ENCODE results near the gene MRPL33. TPM values are rescaled to one million over a fixed set of nuclear protein-coding genes. Genes with fewer than 3 reads are reported as not detected.
"Not testable (repeated sequence)": the region's sequence is repeated elsewhere in the genome, so short reads cannot be mapped to it uniquely, and the experiment has no call there.

Gene MRPL33
- polyA plus RNA-seq, 3 donors: 132 to 153 (median 152) TPM

- DNase-seq: no peak
Observed at GRCh38 chr2:27737676-27738348, 33.7 kb upstream of the MRPL33 start.

DNA sequence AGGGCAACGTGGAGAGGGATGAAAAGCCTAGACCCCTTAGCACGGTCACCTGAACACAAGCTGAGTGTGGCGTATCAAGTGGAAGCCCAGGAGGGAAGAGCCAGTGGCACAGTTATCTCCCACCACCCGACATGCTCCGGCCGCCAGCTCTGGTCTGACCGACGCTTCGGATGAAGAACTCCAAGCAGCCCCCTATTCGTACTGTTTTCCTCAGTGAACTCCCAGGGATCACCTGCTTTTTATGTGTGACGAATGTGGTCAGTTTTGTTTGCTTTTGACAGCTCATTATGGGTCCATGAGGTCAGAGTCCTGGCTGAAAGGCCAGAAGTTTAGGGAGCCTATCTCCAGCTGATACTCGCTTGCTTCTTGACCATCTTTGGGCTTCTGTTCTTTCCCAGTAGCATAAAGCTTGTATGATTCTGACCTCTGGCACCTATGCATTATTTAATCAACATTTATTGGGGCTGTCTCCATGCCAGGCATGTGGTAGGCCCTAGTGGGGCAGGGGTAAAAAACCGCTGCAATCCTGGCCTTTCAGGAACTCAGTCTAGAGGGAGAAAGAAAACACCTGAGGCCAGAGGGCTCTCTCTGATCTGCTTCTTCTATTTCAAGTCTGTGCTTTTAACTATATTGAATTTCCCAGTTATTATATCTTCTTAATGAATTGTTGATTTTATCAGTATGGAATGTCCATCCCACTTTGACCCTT is 33.0 kb upstream of the MRPL33 start:
- no peak for DNase-seq

DNA sequence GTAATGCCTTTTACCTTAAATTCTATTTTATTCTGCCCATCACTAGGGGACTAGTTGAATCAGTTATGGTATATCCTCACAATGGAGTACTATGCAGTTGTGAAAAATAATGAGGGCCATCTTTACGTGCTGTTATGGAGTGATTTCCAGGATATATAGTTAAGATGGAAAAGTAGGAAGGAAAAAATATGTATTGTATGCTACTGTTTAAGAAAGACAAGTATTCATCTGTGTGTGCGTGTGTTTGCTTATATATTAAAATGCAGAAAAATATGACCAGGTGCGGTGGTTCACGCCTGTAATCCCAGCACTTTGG is 32.5 kb upstream of the MRPL33 start:
- DNase-seq: no peak

DNA sequence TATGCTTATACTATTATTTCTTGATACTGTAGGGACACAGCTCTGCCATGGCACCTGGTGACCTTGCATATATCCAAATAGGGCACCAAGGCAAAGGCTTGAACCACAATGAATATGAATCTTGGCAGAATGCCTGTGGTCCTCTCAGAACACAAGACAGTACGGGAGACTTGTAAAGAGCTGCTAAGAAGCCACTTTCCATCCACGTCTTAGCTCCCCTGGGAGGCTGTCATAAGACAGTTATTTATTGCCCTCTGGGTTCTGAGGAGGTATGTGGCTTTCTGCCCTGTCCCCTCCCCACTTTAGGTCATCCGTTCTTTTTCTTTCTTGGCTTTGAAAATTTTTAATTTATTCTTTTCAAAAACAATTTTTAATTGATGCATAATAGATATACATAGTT is 29.8 kb upstream of the MRPL33 start:
- DNase-seq: no peak

GRCh38 chr2:27742571-27742970 is 28.9 kb upstream of the MRPL33 start:
- no peak for DNase-seq

- DNase-seq: not testable (repeated sequence)
Observed at GRCh38 chr2:27745494-27745893, 26.0 kb upstream of the MRPL33 start.

DNA sequence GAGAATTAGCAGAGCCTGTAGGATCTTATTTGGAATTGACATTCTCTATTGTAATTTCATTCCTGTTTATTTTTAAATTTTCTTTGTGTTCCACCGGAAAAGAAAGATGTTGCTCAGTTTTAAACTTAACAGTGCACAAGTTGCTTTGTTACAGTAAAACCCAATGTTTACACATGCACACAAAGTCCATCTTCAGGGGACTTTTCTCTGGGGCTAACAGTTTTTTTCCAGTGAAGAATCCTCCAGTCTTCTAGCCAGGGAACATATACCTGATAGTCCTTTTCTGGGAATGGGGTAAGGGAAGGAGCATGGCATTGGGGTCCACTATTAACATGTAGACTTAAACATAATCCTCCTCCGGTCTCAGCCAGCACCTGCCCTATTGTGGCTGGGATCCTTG is 25.2 kb upstream of the MRPL33 start:
- DNase-seq: no peak

DNA sequence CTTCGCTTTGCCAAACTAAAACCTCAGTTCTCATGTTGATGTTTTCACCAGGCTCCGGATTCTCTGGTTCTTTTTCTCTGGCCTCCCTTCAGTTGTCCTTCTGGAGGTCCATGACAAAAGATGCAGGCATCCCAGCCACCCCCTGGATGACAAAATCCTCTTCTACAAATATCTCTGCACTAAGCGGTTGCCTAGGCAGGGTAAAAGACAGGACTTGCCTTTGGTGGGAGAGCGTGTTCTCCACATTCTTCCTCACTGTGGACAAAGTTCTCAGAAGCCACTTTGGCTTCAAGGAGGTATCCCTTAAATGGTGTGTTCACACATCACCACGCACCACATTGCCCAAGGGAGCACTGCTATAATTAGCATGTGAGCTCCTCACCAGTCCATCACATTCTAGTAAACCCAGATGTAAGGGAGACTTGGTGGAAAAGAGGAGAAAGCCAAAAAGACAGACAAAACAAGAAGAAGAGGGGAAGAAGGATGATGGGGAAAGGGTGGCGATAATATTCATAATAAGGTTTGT is 23.6 kb upstream of the MRPL33 start:
- DNase-seq: no peak

GRCh38 chr2:27748803-27749554 is 22.5 kb upstream of the MRPL33 start:
- DNase-seq: not testable (repeated sequence)

- no peak for DNase-seq
Observed at GRCh38 chr2:27751377-27751776, 20.1 kb upstream of the MRPL33 start.

GRCh38 chr2:27752551-27753237 is 18.8 kb upstream of the MRPL33 start:
- DNase-seq: no peak

GRCh38 chr2:27754138-27754588 is 17.4 kb upstream of the MRPL33 start:
- DNase-seq: no peak

- DNase-seq: no peak
Observed at GRCh38 chr2:27754831-27755230, 16.7 kb upstream of the MRPL33 start.

GRCh38 chr2:27756091-27756490 is 15.4 kb upstream of the MRPL33 start:
- no peak for DNase-seq

- DNase-seq: no peak
Observed at GRCh38 chr2:27756544-27757498, 14.7 kb upstream of the MRPL33 start.

DNA sequence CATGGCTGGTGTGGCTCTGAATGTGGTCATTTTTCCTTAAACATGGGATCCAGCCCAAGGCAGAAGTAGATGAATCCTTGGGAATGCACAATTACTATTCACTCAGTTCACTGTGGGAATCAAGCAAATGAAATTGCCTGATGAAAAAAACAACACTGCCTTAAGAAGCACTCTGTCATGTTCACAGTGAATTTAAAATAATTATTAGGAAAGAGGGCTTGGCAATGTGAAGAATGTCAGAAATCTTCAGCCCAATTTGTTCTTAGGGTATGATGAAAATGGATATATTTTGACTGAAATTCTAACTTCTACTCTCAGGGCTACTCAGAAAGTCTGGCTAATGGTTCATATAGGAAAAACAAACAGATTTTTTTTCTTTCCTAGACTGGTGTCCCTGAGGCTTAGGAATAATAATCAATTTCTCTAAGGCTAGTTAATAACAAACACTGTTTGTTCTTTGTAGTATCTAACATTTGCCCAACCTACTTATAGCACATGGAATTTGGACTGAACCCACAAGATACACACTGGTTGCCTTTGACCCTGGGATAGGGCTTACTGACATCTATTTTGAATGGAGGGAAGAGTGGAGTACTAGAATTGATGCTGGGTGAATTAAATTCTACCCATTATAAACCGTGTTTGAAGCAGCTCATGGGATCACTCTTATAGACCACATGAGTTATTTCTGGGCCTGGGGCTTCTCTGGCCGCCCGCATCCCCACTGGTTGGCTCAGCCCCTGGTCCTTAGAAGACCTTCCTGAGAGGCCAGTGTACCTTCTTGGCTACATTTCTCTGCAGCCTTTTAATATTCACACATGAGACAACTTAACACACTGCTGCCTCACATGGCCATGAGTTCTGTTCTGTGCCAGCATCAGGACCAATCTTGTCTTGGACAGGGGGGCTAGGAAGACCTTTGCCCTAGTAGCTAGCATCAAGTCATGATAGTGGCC is 8.3 kb upstream of the MRPL33 start:
- no peak for DNase-seq

DNA sequence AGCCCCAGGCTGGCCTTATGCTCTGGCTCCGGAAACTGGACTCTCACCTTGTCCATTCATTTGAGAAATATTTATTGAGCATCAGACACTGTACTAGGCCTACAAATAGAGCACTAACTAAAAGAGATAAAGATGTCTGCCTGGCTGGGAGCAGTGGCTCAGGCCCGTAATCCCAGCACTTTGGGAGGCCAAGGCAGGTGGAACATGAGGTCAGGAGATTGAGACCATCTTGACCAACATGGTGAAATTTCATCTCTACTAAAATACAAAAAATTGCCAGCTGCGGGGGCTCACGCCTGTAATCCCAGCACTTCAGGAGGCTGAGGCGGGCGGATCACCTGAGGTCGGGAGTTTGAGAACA is 7.6 kb upstream of the MRPL33 start:
- no peak for DNase-seq

GRCh38 chr2:27764526-27764925 is 7.0 kb upstream of the MRPL33 start:
- not testable (repeated sequence) for DNase-seq

DNA sequence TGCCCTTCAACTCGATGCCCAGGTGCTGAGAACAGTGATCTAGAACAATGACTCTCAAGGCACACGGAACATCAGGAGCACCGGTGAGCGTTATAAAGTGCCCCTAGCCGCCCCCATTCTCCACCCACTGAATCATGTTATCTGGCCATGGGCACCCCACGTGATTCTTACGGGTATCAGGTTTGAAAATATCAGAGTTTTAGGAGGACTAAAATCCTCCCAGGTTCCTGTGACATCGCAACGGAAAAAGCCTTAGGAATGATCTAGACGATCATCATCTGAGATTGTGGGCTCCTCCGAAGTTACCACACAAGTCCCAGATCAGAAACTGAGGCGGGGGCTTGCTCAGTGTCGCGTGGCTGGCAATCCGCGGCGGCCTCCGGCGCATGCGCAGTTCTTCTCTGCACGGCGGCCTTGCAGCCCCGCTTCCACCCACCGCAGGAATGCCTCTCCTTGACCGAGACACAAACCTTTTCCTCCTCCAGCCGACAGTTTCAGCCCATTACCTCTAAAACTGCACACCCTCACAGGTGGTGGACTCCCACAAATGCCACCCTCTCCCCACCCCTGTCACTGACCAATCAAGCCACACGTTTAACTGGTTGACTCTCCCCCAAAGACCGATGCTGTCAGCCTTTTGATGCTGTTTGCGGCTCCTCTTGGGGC is 5.8 kb upstream of the MRPL33 start:
- DNase-seq: peak; percentile 93

Data from renal pelvis (tissue), 4 donors.